Nucleus accumbens (tissue), 56 donors: ENCODE measurements around the gene COL4A6.
"Not testable (repeated sequence)": the region's sequence is repeated elsewhere in the genome, so short reads cannot be mapped to it uniquely, and the experiment has no call there.

ENCODE experiments used
- DNase-seq, 56 donors: peaks; one replicate each; lab custom pipeline; 2025; lab: John Stamatoyannopoulos, UW

The COL4A6 gene

GRCh38 chrX:108412783-108413182 is 25.4 kb downstream of the COL4A6 start:
- DNase-seq: no peak

- DNase-seq: no peak
Observed at GRCh38 chrX:108399418-108400165, 38.6 kb downstream of the COL4A6 start.

DNA sequence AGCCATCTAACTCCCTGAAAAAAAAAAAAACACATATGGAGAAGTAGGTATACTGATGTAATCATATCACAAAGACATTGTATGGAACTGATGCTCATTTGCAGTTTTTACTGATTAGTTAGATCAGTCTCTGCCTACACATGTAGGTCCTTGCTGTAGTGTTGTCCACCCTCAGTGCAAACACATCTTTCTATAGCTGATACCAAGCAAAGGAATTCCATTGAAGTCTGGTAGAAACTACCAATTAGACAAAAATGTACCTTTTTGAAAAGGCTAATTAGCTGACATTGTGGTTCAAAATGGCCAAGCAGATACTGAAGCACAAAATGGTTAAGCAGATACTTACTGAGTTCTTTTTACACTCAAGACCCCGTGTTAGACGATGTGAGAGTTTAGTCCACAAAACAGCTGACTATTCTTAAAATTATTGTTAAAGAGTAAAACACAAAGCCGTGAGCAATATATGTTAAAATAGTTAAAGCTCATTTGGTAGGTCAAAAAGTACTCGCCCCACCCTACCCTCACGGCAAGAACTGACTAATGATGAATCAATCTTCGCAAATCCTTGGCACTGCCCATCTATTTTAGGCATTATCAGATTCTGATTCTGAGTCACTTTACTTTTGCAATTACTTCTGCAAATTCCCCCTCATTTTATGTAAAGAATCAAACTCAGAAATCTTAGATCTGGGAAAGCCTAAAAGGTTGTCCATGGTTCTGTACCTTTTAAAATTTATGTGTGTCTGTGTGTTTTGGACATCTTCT is 40.4 kb downstream of the COL4A6 start:
- no peak for DNase-seq

GRCh38 chrX:108396986-108397385 is 41.2 kb downstream of the COL4A6 start:
- no peak for DNase-seq

GRCh38 chrX:108396188-108396891 is 41.9 kb downstream of the COL4A6 start:
- no peak for DNase-seq

GRCh38 chrX:108390976-108391717 is 47.1 kb downstream of the COL4A6 start:
- DNase-seq: not testable (repeated sequence)

DNA sequence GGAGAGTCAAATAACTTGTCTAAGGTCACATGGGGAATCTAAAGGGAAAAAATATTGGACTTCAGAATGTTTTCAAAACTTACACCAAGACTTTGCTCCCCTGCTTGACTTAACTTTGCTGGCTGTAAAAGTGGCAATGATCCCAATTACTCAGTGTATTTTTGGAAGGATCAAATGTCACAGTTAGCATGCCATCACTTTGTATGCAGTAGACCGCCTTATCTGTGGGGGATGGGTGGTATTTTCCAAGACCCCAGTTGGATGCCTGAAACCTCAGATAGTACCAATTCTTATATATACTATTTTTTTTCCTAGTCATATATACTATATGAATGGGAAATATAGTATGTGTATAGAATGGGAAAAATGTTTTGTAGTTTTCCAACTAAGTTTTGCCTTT is 53.4 kb downstream of the COL4A6 start:
- no peak for DNase-seq

- no peak for DNase-seq
Observed at GRCh38 chrX:108380222-108380621, 58.0 kb downstream of the COL4A6 start.

GRCh38 chrX:108376821-108377220 is 61.4 kb downstream of the COL4A6 start:
- not testable (repeated sequence) for DNase-seq

DNA sequence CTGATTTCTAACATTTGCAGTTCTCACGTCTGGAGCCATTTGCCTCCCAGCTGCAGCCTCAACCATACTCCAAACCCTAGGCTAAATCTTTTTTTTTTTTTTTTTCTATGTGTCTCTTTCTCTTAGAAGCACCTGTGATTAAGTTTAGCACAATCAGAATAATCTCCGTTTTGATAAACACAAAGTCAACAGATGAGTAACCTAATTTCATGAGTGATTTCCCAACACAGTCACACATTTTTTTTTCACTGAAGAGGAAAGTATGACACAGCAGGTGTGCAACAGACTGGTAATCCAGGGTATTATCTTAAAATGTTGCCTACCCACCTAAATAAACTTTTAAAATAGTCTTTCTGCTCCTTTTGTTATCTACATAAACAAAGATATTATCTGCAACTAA is 62.6 kb downstream of the COL4A6 start:
- DNase-seq: not testable (repeated sequence)

- no peak for DNase-seq
Observed at GRCh38 chrX:108366644-108367406, 71.4 kb downstream of the COL4A6 start.

GRCh38 chrX:108362026-108362425 is 76.2 kb downstream of the COL4A6 start:
- no peak for DNase-seq

- DNase-seq: no peak
Observed at GRCh38 chrX:108361316-108361715, 76.9 kb downstream of the COL4A6 start.

DNA sequence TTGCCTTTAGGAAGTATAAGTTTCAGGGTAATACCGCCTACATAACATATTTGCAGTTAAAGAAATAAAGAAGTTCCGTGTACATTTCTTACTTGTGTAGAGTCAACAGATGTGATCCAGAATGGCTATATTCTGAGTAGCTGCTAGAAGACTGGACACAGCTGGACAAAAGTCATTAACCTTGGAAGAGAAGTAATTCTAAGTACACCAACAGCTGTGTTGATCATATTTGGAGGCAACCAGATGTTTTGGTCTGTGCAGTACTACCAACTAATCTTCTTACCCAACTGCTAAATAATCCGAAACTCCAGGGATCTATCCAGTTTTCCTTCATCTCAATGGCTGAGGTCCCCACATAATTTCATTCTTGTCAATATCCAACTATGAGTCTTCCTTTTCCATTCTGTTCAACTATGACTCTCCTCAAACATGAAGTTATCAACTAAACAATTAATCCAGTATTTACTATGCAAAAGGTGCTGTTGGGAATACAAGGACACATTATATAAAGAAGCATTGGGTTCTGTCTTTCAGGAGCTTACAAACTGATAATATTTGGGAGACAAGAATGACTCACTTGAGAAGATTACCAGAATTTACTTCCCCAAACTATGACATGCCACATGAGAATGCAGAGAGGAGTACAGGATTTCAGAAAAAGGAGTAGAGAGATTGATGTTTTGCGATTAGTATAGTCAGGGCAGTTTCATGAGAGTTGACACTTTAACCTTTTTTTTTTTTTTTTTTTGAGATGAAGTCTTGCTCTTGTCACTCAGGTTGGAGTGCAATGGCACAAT is 78.2 kb downstream of the COL4A6 start:
- no peak for DNase-seq

DNA sequence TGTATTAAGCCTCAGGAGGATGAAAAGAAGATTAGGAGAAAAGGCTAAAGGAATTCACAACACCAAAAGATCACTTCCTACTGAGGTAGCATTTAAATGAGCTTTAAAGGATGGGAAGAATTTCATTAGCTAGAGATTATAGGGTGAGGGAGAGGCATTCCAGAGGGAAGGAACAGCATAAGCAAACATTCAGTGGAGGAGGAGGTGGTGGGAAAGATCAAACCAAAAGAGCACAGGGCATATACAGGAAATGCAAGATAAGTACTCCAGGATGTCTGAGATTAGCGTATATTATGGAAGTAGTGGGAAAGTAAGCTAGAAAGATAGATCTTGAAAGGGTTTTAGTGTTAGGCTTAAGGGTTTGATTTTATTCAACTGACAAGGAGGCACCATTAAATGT is 84.8 kb downstream of the COL4A6 start:
- DNase-seq: no peak

DNA sequence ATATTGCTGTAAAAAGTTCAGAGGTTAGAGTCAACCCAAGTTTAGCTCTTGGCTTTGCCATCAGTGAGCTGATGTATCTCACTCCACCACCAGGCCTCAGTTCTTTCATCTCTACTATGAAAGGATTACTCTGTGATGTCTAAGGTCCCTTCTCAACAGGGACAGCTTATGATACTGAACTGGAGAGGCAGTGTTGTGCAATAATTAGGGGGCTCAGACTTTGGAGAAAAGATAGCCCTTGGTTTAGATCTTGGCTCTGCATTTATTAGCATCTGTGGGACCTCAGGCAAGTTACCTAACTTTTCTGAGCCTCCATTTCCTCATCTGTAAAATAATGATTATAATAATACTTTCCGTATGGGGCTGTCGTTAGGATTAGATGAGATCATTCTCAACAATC is 89.0 kb downstream of the COL4A6 start:
- no peak for DNase-seq

GRCh38 chrX:108348525-108348924 is 89.7 kb downstream of the COL4A6 start:
- DNase-seq: no peak

DNA sequence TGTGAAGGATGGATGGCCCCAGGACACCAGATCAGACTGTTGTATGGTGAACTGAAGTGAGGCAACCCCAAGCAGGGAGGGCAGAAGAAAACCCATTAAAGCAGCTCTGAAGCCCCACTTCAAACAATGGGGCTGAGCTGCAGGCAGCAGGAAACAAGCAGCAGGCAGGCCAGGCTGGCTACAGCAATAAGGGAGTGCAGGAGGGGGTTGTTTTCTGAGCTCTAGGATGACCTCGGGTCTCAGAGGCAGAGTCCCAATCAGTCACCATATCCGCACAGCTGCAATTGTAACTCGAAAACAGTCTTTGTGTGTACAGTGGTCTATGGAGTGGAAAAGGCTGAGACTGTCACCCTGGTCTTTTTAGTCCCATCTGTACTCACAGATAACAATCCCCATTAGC is 90.4 kb downstream of the COL4A6 start:
- DNase-seq: no peak

- DNase-seq: no peak
Observed at GRCh38 chrX:108344216-108344615, 94.0 kb downstream of the COL4A6 start.
